HG02973 (cell line): ENCODE data around the gene PUSL1.

ENCODE experiments used
- ATAC-seq: cut with Tn5 transposase; IDR thresholded peaks from one replicate; pipeline ENCODE4 v1.9.1; 2021; ENCODE audit warnings: moderate library complexity; ENCODE audit not compliant: unreplicated experiment

PUSL1 gene, protein sequence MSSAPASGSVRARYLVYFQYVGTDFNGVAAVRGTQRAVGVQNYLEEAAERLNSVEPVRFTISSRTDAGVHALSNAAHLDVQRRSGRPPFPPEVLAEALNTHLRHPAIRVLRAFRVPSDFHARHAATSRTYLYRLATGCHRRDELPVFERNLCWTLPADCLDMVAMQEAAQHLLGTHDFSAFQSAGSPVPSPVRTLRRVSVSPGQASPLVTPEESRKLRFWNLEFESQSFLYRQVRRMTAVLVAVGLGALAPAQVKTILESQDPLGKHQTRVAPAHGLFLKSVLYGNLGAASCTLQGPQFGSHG

DNA sequence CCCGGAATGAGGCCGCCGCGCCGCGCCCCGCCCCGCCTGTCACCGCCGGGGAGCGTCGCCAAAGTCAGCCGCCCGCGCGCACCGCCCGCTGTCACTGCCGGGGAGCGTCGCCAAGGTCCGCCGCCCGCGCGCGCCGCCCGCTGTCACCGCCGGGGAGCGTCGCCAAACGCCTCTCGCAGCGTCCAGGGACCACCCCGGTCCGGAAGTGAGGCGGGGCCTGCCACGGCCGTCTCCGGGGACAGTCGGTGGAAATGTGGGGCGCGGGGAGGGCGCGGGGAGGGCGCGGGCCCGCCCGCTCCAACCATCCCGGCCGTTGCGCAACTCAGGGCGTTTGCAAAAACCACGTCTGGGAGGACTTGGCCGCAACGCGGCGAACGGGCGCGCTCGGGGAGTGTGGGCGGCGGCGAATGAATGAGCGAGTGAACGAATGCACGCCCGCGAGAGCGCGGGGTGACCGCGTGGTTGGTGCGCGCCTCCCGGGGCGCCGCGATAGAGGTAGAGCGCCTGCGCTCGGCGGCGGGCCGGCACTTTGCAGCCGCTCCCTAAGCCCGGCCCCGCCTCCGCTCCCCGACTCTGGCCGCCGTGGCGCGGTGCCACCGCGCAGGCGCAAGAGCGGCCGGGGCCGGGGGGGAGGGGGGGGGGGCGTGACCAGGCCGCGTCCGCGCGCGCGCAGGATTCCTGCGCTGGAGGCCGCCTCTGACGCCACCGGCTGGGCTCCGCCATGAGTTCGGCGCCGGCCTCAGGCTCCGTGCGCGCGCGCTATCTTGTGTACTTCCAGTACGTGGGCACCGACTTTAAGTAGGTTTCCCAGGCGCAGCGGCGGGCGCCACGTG is at the start of gene PUSL1, which contains the start of gene ACAP3:
Gene PUSL1 (plus strand): TSS at position 675 of the 833 bp plus-strand sequence. CDS start 47 bp downstream, at position 722.
Gene ACAP3 (minus strand): TSS at position 8 of the 833 bp plus-strand sequence. CDS start 115 bp downstream, outside the sequence.
- ATAC-seq, result peak; percentile 51

DNA sequence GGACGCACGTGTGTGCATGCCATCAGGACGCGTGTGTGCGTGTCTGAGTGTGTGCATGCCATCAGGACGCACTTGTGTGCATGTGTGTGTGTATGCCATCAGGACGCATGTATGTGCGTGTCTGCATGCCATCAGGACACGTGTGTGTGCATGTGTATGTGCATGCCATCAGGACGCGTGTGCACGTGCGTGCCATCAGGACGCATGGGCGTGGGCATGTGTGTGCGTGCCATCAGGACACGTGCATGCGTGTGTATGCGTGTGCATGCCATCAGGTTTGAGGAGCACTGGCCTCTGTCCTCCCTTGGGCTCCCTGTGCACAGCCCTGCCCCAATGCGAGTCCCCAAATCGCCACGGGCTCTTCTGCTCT is 49.3 kb upstream of the PUSL1 start:
- no peak for ATAC-seq

DNA sequence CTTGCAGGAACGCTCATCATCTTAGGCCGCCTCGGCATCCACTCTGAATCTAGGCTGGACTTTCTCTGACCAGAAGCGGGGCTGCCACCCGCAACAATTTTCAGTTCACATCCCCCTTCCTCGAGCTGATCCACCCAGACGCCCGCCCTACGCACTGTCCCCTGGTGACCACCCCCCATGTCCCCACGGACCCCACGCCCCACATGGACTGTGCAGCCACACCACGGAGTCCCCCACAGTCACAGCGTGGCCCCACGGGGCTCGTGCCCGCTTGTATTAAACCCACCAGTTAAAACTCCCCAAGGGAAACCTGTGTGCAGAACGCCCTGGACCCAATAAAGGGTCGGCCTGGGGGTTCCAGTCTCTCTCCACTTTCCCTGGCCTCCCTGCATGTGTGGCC is 48.9 kb upstream of the PUSL1 start:
- ATAC-seq, result no peak

DNA sequence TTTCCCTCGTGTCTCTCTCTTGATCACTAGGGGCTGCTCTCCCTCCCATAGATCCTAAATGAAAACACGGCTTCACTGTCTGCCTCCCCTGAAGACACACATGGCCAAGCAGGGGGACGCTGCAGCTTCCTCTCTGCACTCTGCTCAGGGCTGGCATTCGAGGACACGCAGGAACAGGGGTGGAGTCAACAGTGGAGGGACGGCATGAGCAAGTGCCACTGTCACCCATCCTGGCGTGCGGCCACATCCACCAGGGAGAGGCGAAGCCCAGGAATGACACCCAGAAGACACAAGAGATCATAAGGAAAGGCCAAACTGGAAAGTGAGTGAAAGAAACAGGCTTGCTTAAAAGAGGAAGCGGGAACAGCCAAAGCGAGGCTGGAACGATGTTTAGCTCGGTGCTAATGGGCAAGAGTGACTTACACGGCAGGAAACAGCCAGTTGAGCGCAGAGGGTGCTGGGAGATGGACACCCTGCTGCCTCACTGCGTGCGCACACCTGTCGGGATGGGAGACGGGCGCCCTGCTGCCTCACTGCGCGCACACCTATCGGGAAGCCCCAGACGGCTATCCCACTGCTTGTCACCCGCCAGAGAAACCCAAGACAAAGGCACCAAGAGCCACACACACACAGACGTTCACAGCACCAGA is 48.3 kb upstream of the PUSL1 start:
- ATAC-seq, result no peak

DNA sequence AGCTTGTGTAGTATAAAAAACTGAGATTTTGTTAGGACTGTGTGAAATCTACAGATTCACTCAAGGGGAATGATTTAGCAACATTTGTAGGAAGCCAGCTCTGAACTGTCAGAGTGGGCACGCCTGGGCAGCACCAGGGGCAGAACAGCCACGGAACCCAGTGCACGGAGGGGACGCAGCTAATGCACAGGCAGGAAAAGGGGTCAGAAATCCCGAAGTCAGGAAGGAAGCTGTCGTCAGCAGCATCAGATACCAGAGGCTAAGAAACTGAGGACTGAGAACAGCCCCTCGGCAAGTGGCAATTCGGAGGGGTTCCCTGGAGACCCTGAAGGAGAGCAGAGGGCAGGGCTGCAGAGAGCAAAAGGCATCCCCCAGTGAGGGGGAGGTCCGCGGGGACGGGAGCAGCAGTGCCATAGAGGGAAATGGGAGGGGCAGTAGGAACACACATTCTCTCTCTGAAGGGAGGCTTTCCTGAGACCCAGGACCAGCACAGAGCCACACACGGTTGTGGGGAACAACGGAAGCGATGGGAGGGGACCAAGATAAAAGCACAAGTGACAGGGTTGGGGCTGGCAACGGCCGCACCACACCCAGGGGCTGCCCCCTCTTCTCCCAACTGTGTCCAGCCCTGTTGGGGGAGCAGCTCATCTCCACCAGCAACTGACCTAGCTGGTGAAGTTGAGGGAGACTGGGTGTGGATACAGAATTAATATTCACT is 47.4 kb upstream of the PUSL1 start:
- no peak for ATAC-seq

DNA sequence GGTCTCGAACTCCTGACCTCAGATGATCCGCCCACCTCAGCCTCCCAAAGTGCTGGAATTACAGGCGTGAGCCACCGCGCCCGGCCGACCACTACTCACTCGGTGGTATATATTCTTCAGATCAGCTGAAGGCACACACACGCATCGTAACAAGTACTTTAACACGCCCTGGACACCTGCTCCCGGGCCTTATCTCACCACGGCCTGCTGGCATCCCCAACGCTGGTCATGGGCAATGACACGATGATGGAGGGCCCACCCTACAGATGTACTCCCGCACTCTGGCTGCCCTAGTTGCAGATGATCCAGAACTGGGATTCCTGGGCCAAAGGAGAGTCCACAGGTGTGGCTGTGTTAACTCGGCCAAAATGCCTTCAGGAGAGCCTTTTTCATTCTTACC is 46.3 kb upstream of the PUSL1 start:
- no peak for ATAC-seq

DNA sequence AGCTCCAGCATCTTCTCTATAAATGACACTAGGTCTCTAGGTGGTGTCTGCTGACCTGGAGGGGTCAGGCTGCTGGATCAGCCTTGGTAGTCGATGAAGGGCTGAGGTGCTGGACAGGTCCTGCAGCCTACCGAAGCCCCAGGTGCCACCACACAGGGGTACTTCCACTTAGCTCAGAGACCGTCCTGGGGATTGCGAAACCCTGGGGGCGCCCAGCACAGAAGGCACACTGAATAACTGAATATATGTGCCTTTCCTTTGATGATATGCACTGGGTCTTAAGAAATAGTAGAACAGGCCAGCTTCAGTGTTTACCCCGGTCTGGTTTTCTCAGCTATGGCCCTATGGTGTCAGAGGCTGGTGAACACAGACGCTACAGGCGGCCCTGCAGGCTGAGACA is 45.6 kb upstream of the PUSL1 start:
- no peak for ATAC-seq

DNA sequence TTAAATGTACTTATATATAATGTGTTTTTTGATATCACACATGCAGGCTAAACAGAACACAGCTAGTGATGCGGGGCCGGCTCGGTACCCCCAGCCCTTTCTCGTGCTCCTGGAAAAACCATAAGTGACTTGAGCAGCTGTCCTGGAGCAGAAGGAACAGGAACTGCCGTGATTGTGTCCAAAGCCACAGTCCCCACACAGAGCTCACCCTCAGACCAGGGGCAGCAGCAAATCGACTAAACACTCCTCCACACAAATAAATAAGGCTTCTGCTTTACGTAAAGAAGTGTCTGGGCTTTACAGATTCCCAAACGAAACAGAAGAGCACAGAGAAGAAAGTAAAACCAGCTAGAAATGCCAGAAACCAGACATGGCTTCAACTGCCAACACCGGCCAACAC is 44.4 kb upstream of the PUSL1 start:
- no peak for ATAC-seq

DNA sequence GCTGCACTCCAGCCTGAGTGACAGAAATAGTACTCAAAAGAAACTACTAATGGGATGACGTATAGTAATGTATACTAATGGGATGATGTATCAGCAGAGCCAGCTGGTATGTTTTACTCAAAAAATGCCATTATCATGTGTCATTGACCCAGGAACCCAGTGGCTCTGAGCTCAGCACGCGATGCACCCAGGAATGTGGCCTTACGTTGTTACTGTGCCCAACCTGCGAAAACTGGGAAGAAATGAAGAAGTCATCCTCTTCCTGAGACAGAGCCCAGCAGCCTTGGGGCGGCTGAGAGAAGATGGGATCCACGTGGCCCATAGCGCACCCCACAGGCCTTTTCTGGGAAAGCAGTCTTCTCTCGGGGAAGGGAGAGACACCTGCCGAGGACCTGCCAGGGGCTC is 43.5 kb upstream of the PUSL1 start:
- no peak for ATAC-seq

DNA sequence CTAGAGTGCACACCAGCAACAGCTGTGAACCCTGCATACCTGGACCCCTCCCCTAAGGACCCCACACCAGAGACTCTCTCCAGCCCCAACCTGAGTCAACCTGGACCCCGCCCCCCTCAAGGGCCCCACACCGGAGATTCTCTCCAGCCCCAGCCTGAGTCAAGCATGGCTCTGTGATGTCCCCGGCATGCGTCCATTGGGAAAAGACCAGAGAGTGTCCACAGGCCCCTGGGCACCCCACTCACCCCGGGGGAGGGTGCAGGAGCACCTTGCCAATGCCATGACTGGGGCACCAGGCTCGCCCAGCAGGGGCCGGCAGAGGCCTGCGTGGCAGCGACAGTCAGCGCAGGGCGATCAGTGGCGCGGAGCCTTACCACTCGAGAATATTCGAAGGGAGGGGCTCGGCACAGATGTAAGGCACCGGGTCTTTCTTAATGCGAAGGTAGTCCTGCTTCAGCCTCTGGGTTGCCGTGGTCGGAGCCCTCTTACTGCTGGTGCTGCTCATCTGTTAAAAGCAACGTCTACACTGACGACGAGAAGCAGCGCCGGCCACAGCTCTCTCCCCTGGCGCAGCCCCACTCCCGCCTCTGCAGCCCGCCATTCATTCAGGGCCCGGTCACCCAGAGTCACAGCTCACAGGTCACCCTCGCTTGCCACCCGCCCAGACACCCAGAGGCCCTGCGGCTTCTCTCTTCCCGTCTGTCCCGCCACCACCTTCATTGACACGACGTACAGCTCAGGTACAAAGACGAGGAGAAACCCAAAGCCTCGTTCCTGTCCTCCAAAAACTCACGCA is 40.7 kb upstream of the PUSL1 start:
- no peak for ATAC-seq

DNA sequence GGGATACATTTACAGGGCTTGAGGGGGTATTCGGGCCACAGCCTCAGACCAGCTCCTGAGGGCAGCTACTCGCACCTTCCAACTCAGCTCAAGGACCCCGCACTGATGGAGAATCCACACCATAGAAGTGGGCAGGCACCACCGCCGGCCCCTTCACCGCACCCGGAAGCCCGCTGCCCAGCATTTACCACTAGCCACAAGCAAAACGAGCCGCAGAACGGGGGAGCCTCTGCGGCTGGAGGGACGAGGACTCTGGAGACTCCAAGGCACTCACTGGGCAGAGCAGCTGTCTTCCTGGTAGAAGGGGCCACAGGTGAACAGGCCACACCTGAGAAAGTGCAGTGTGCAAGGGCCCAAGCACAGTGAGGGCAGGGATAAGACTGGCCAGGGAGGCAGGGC is 40.1 kb upstream of the PUSL1 start:
- ATAC-seq, result no peak

DNA sequence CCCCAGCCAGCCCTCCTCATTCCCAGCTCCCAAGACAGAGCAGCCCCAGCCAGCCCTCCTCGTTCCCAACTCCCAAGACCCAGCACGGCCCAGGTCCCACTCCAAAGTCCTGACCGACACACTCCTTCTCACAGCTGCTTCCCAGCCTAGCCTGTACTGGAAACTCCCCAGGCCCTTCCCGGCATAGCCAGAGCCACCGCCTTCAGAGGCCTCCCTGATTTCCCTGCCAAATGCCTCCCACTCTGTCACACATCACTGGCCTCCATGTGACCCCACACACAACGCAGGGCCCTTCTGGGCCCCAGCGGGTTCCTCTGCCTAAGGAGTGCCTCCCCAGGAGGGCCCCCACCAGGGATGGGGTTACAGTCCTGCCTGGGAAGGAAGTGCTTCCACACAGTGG is 37.6 kb upstream of the PUSL1 start:
- ATAC-seq, result no peak

DNA sequence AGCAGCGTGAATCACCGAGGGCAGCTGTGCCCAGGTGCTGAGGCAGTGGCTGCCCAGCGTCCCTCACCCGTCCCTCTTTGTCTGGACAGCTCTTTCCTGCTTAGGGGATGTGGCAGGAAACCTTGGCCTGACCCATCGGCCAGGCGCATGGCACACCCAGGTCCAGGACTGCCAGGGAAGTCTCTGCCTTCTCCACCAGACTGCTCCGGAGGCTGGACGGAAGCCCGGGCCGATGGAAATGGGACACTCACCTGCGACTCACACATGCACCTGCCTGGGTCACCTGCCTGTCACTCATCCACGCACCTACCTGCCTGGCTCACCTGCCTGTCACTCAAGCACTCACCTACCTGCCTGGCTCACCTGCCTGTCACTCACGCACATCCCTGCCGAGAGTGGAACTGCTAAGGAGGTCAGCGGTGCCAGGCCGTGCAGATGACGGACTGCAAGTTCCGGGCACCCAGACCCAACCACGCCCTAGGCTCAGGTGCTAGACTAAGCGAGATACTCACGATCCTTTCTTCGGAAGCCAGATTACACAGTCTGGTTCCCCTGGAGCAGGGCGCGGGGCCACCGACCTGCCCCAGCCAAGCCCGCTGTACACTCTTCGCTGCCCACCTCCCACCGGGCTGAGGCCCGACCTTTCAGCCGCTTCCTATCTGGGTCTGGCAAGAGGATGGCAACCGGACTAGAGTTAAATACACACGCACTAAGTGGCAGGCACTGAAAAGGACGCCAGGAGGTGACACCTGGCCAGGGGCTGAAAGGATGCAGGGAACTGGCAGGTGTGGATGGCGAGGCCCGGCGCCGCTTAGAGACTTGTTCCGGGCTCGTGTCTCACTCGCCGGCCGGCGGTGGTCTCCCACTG is 35.8 kb upstream of the PUSL1 start:
- ATAC-seq, result no peak

DNA sequence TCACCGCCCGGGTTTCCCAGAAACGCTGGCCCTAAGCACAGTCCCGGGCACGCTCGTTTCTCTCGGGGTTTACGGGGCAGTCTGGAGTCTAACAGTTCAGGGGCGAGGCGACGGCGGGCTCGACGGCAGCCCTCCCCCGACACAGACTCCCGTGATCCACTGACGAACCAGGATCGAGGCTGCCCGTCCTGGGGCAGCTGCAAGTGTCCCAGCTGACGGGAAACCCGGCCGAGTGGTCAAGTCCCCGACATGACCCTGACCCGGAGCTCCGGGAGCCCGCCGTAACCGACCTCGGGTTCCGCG is 35.2 kb upstream of the PUSL1 start:
- peak; percentile 19 for ATAC-seq

DNA sequence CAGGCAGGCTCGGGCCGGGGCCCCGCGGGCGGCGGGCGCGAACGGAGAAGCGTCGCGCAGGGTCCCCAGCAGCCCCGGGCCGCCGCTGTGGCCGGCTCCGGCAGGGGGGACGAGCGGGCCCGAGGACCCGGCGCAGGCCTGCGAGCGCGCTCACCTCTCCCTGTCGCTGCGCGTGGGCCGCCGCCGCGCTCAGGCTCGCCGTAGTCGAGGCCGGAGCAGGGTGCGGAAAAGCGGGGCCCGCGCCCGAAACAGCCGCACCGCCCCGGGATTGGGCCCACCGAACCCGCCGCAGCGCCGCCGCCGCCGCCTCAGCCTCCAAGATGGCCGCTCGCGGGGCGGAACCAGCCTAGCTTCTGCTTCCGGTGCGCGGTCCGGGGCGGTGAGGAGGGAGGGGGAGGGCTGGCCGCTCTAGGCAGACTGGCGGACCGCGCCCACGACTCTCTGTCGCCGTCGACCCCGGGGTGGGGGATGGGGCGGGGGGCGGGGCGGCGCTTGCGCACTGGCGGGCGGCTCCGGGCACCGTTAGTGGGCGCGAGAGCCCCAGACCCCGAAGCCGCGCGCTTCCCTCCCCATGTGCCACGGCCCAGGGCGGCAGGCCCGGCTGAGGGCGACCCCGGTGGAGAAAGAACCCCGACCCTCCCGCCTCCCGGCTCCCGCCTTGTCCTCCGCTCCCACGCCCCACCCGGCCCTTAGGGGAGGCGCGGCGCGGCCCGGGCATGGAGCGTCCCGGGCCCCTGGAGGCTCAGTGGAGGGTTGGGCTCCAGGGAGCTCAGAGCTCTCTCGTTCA is 34.7 kb upstream of the PUSL1 start, which contains the start of gene UBE2J2:
Gene UBE2J2 (minus strand): TSS at position 343 of the 787 bp plus-strand sequence. CDS start 5,862 bp downstream, outside the sequence.
- ATAC-seq, result peak; percentile 74

DNA sequence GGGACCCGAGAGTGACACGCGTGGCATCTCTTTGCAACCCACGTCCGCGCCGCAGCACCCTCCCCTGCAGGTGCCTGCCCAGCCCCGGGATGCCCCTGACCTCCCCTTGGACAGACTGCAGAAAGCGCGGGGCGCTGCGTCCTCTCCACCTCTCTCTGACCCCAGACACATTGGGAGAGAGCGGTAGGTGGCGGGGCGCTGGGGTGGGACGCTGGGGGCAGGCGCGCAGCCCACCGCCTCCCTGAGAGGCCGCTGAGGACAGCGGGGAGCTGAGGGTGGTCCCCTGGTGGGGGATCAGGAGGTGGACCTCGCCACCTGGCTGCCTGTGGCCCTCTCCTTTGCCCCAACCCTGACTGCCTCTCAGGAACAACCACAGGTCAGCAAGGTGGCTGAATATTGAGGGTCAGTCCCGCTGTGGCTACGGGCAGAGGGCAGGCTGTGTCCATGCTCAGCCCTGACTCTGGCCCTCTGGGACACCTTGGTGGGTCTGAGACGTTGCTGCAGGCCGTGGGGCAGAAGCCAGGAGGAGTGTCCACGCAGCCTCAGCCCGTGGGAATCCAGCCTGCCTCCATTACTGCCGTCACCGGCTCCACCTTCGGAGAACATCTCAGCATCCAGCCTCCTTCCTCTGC is 34.0 kb upstream of the PUSL1 start:
- ATAC-seq, result no peak

DNA sequence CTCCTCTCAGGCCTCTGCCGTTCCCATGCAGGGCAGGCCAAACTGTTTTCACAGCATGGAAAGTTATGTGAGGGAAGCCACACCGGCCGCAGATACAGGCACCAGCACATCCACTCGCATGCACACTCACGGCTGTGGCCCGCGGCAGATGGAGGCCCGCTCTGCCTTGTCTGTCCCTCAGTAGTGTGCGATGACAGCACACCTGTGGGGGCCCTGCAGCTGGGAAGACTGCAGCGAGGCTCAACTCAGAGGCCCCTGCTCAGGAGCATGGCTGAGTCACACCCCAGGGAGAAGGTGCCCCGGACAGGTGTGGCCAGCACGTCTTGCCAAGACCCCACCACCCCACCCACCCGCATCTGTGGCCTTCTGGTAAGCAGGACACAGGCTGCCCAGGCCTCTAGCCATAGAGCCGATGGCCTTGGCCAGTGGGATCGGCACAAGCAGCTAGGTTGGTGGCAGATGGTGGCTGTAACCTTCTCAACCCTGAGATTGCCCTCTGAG is 33.4 kb upstream of the PUSL1 start:
- no peak for ATAC-seq

DNA sequence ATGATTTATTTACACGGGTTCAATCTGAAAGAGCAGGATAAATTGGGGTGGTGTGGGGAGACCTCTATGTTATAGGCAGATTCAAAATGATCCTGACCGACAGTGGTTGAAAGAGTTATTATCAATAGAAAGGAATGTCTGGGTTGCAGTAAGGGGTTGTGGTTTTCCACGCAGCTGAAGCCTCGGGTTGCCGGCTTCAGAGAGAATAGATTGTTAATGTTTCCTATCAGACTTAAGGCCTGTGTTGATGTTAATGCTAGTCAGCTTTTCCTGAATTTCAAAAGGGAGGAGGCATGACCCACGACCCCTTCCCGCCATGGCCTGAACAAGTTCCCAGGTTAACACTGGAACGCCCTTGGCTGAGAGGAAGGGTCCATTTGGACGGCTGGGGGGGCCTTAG is 32.6 kb upstream of the PUSL1 start:
- no peak for ATAC-seq
